K562 (cell line): ENCODE results near the gene SLC36A2. TPM values are rescaled to one million over a fixed set of nuclear protein-coding genes. Genes with fewer than 3 reads are reported as not detected.
A peak's percentile ranks its signal among the peaks of the same experiment; 100 is the strongest.

ENCODE experiments used
- ATAC-seq: fragments of 200-7000 bp; cut with Tn5 transposase; 3 replicates; pipeline ENCODE4 v1.9.1; 2020; ENCODE audit warnings: moderate library complexity
- BruUV-seq: library from RNA; stranded (reverse); fragments of 400-500 nt; replicated peaks from 2 replicates; lab custom pipeline; 2021; lab: Mats Ljungman, UMichigan
- CTCF ChIA-PET: fragments of 300-600 bp; formaldehyde crosslinking; extraction: SDS; loops from one replicate; lab custom pipeline; 2021; ENCODE audit warnings: low intra/inter-chr PET ratio; lab: Yijun Ruan, JAX
- POLR2A ChIA-PET: fragments of 300-600, 350-650 bp; sonication (Branson Sonifier 250); formaldehyde crosslinking; extraction: SDS; loops from one replicate; lab custom pipeline; 2021; ENCODE audit warnings: antibody characterized with exemption, inconsistent platforms; lab: Yijun Ruan, JAX
- DNase-seq, 4 experiments: peaks; one replicate each; pipeline versions ENCODE4 v3.0.0 to v3.0.0-alpha.2; 2011 to 2018; ENCODE audit warnings: low spot score in 3 of 4, mixed read lengths in 3 of 4; ENCODE audit errors: extremely low read depth in 1 of 4
- FAIRE-seq: peaks from 2 replicates; lab custom pipeline; 2011; peaks lifted over from hg19 to GRCh38; lab: Jason Lieb, UNC
- H2AFZ ChIP-seq: 2 replicates; pipeline ENCODE4 v1.6.0; 2011; ENCODE audit warnings: low read depth, low read length, control low read depth, inconsistent platforms
- H3K27ac ChIP-seq: fragments of 200-600 bp; 3 replicates; pipeline ENCODE4 v1.8.0; 2011; ENCODE audit warnings: low read depth, mild to moderate bottlenecking, control low read depth, inconsistent platforms, low read length, moderate library complexity, mixed read lengths; ENCODE audit errors: extremely low read depth
- H3K27me3 ChIP-seq, 2 experiments: fragments of 300-600 bp in 1 of 2; 2 replicates in 1 of 2; 3 replicates in 1 of 2; pipeline versions ENCODE4 v1.6.0 to v1.8.0; 2011; ENCODE audit warnings: inconsistent platforms in 2 of 2, low read length in 2 of 2, mild to moderate bottlenecking in 1 of 2, mixed read lengths in 1 of 2, moderate library complexity in 1 of 2; ENCODE audit not compliant: control insufficient read depth in 2 of 2, insufficient read depth in 2 of 2
- H3K36me3 ChIP-seq: fragments of 300-600 bp; 3 replicates; pipeline ENCODE4 v1.8.0; 2011; ENCODE audit warnings: mild to moderate bottlenecking, low read length, inconsistent platforms; ENCODE audit not compliant: control insufficient read depth, insufficient read depth
- H3K4me1 ChIP-seq, 2 experiments: fragments of 200-600 bp in 1 of 2; replicated peaks in 1 of 2; 2 replicates in 1 of 2; 3 replicates in 1 of 2; pipeline versions ENCODE4 v1.5.1 to v1.8.0; 2011; ENCODE audit warnings: inconsistent platforms in 2 of 2, low read length in 2 of 2, mild to moderate bottlenecking in 1 of 2, mixed read lengths in 1 of 2, moderate library complexity in 1 of 2; ENCODE audit not compliant: control insufficient read depth in 2 of 2, insufficient read depth in 2 of 2
- H3K4me2 ChIP-seq: 2 replicates; pipeline ENCODE4 v1.6.1; 2011; ENCODE audit warnings: low read length, control low read depth, inconsistent platforms, mixed read lengths; ENCODE audit not compliant: insufficient read depth
- H3K4me3 ChIP-seq: fragments of 200-600 bp; sonication (generic), shearing (Covaris generic); 2 replicates; pipeline ENCODE4 v1.5.1; 2016; ENCODE audit warnings: control low read depth, inconsistent platforms
- H3K79me2 ChIP-seq: fragments of 200-600 bp; 3 replicates; pipeline ENCODE4 v1.8.0; 2011; ENCODE audit warnings: low read length, inconsistent platforms; ENCODE audit not compliant: control insufficient read depth, insufficient read depth
- H3K9ac ChIP-seq, 2 experiments: 2 replicates each; pipeline versions ENCODE4 v1.6.0 to v1.6.1; 2011; ENCODE audit warnings: low read depth in 2 of 2, low read length in 2 of 2, control low read depth in 1 of 2, inconsistent platforms in 1 of 2, mild to moderate bottlenecking in 1 of 2, mixed read lengths in 1 of 2; ENCODE audit not compliant: insufficient read depth in 1 of 2
- H3K9me1 ChIP-seq: one replicate; pipeline ENCODE4 v1.6.0; 2011; ENCODE audit warnings: inconsistent platforms, mild to moderate bottlenecking, low read length, moderate library complexity; ENCODE audit not compliant: control insufficient read depth, insufficient read depth
- H3K9me3 ChIP-seq: replicated peaks from 2 replicates; pipeline ENCODE4 v1.5.1; 2011; ENCODE audit warnings: low read depth, low read length, inconsistent platforms; ENCODE audit not compliant: control insufficient read depth, insufficient read depth
- H4K20me1 ChIP-seq: replicated peaks from 2 replicates; pipeline ENCODE4 v1.6.1; 2011; ENCODE audit warnings: low read length, inconsistent platforms, mixed read lengths; ENCODE audit not compliant: control insufficient read depth, insufficient read depth
- ASH1L ChIP-seq: fragments of 450-650 bp; IDR thresholded peaks from 2 replicates; pipeline ENCODE4 v1.6.1; 2018; ENCODE audit warnings: borderline replicate concordance, mild to moderate bottlenecking, low read depth; ENCODE audit not compliant: partially characterized antibody
- BACH1 ChIP-seq: fragments of 200-800 bp; sonication (Bioruptor generic); IDR thresholded peaks from 2 replicates; pipeline ENCODE4 v1.6.1; 2016; ENCODE audit warnings: missing genetic modification characterization, missing compliant biosample characterization
- DIDO1 ChIP-seq: fragments of 450-650 bp; IDR thresholded peaks from 2 replicates; pipeline ENCODE4 v1.6.1; 2016; ENCODE audit warnings: low read depth, missing biosample characterization, missing genetic modification characterization
- RAD21 ChIP-seq, 2 experiments: fragments of 250-450 bp in 1 of 2; fragments of 450-650 bp in 1 of 2; sonication (Bioruptor Pico) in 1 of 2; formaldehyde crosslinking in 1 of 2; IDR thresholded peaks in 1 of 2; conservative IDR thresholded peaks in 1 of 2; 2 replicates each; pipeline versions ENCODE4 v1.4.0 to v1.8.0; 2020 to 2022; ENCODE audit warnings: mild to moderate bottlenecking in 2 of 2, moderate library complexity in 1 of 2
- RUNX1 ChIP-seq: sonication (generic); IDR thresholded peaks from 2 replicates; pipeline ENCODE4 v1.6.1; 2016; ENCODE audit warnings: antibody characterized with exemption, low read depth
- TEAD4 ChIP-seq, 2 experiments: sonication (generic) in 1 of 2; formaldehyde crosslinking in 1 of 2; IDR thresholded peaks; 2 replicates each; pipeline versions ENCODE4 v1.6.1 to v1.8.0; 2012 to 2022; ENCODE audit warnings: borderline replicate concordance in 1 of 2, inconsistent platforms in 1 of 2, low read length in 1 of 2, mild to moderate bottlenecking in 1 of 2, missing genetic modification reagents in 1 of 2
- ZBTB26 ChIP-seq: fragments of 450-650 bp; formaldehyde crosslinking; IDR thresholded peaks from 2 replicates; pipeline ENCODE4 v1.4.0; 2022; ENCODE audit warnings: missing genetic modification characterization
- ZNF639 ChIP-seq, 2 experiments: fragments of 200-800 bp in 1 of 2; sonication (Bioruptor generic) in 1 of 2; sonication (generic) in 1 of 2; formaldehyde crosslinking in 1 of 2; IDR thresholded peaks in 1 of 2; conservative IDR thresholded peaks in 1 of 2; 2 replicates each; pipeline versions ENCODE4 v1.5.0 to v1.6.1; 2016 to 2020; ENCODE audit warnings: missing compliant biosample characterization in 1 of 2, missing genetic modification characterization in 1 of 2, missing genetic modification reagents in 1 of 2
- WGBS: fragments of 100-300 bp; shearing (Covaris generic); methylation state at CpG from one replicate; pipeline ENCODE4 v1.1.6; 2016; ENCODE audit warnings: low coverage, mixed read lengths; ENCODE audit not compliant: insufficient coverage; ENCODE audit errors: missing lambda C conversion rate; 5-methylcytosine and 5-hydroxymethylcytosine counted together
- in situ Hi-C: fragments of 300-500 bp; cut with MboI; formaldehyde crosslinking; loops from 4 replicates; pipeline ENCODE4 v1.15.0; 2018; ENCODE audit warnings: inconsistent platforms, mixed read lengths
- intact Hi-C: fragments of 100-400 bp; cut with micrococcal nuclease; formaldehyde crosslinking; loops from 2 replicates; pipeline ENCODE4 v1.14.2; 2022
- polyA plus RNA-seq, 8 experiments: library from polyadenylated mRNA; depleted of rRNA in 4 of 8; stranded (reverse) in 5 of 8; unstranded in 3 of 8; fragments of >200 nt; fragmentation: Nextera tagmentation in 2 of 8; fragmentation: Illumina TruSeq in 1 of 8; extraction: Ambion mirVana in 2 of 8; extraction: Trizol in 1 of 8; gene quantifications; 2 replicates each; pipeline versions ENCODE4 v1.2.1 to v1.2.3, GENCODE V29; 2011 to 2014; ENCODE audit warnings: inconsistent platforms in 1 of 8, missing spikeins in 1 of 8
- total RNA-seq, 7 experiments: library from RNA; depleted of rRNA in 6 of 7; stranded (reverse); fragments of >200 nt in 6 of 7; fragmentation: Illumina TruSeq in 2 of 7; extraction: Trizol in 2 of 7; gene quantifications; 2 replicates each; pipeline versions ENCODE4 v1.2.1 to v1.2.3, GENCODE V29; 2011 to 2021; ENCODE audit warnings: low replicate concordance in 1 of 7
- TF ChIP-seq, protein P1 (sequence below): IDR thresholded peaks from 3 replicates; pipeline ENCODE4 v1.6.1; 2011; ENCODE audit warnings: borderline replicate concordance, mild to moderate bottlenecking, moderate library complexity; ENCODE audit not compliant: insufficient read length; ENCODE audit errors: extremely low read depth
- TF ChIP-seq, protein P2 (sequence below): fragments of 450-650 bp; IDR thresholded peaks from 2 replicates; pipeline ENCODE4 v1.6.1; 2017; ENCODE audit warnings: antibody characterized with exemption, mild to moderate bottlenecking

Gene SLC36A2
- total and polyA plus RNA-seq, 9 of the 15 experiments (the other 6 are each of a cell fraction or from before 2014, with no cell fraction given), result not detected

- no peak overlapping the region for H3K4me2 ChIP-seq
- 0% methylated on average over 2 of the region's 2 CpGs for WGBS
- CTCF ChIA-PET, result no interaction called here
- peak; percentile 77 for ATAC-seq
- no peak overlapping the region for H3K27ac ChIP-seq
- H3K9ac ChIP-seq, result no peak overlapping the region
- no peaks in the 10 kb centered on the region for H3K9me3 ChIP-seq
- DNase-seq, result peak in 2 of 4 experiments; percentile 16 to 19
- peak; percentile 35 for FAIRE-seq
- no peak overlapping the region for H2AFZ ChIP-seq
- intact Hi-C loops, result loop anchor here (5.0 kb wide), 1 partner anchor 234 kb away; no protein-coding TSS in a partner anchor
- no peak overlapping the region for H3K4me3 ChIP-seq
- no peaks in the 10 kb centered on the region for H4K20me1 ChIP-seq
- H3K79me2 ChIP-seq, result no peaks in the 10 kb centered on the region
- H3K4me1 ChIP-seq, result no peaks in the 10 kb centered on the region
- BruUV-seq, result no TSS peak
- POLR2A ChIA-PET, result interaction anchor here (0.6 kb wide), 1 partner anchor 231 kb away, joined by 3 read pairs; no protein-coding TSS in a partner anchor
- no peaks in the 10 kb centered on the region for H3K9me1 ChIP-seq
- H3K36me3 ChIP-seq, result no peaks in the 10 kb centered on the region
- peaks cover 0 to 10% of the 10 kb centered on the region in 2 experiments; a peak in 4 of 5 replicates for H3K27me3 ChIP-seq
- in situ Hi-C loops, result no loop called here
- no peak for TF ChIP-seq ZBTB26 (CRISPR knock-in tag)
- TF ChIP-seq, protein P1, sequence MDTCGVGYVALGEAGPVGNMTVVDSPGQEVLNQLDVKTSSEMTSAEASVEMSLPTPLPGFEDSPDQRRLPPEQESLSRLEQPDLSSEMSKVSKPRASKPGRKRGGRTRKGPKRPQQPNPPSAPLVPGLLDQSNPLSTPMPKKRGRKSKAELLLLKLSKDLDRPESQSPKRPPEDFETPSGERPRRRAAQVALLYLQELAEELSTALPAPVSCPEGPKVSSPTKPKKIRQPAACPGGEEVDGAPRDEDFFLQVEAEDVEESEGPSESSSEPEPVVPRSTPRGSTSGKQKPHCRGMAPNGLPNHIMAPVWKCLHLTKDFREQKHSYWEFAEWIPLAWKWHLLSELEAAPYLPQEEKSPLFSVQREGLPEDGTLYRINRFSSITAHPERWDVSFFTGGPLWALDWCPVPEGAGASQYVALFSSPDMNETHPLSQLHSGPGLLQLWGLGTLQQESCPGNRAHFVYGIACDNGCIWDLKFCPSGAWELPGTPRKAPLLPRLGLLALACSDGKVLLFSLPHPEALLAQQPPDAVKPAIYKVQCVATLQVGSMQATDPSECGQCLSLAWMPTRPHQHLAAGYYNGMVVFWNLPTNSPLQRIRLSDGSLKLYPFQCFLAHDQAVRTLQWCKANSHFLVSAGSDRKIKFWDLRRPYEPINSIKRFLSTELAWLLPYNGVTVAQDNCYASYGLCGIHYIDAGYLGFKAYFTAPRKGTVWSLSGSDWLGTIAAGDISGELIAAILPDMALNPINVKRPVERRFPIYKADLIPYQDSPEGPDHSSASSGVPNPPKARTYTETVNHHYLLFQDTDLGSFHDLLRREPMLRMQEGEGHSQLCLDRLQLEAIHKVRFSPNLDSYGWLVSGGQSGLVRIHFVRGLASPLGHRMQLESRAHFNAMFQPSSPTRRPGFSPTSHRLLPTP, result no peak
- TF ChIP-seq ASH1L, result no peak
- no peak for TF ChIP-seq TEAD4 (IDR thresholded peaks at IDR 0.05; ENCODE audit: low read length)
- no peak for TF ChIP-seq TEAD4 (CRISPR knock-in tag; IDR thresholded peaks at IDR 0.05; ENCODE audit: borderline replicate concordance)
- no peak for TF ChIP-seq DIDO1 (tag)
- no peak for TF ChIP-seq ZNF639 (CRISPR knock-in tag; conservative IDR thresholded peaks at IDR 0.05 in 1 of 2, IDR thresholded peaks at IDR 0.05 in 1 of 2)
- TF ChIP-seq RAD21 (CRISPR knock-in tag; conservative IDR thresholded peaks at IDR 0.05 in 1 of 2, IDR thresholded peaks at IDR 0.05 in 1 of 2), result peak in 1 of 2 experiments; percentile 28; a peak in 2 of 4 replicates
- no peak for TF ChIP-seq RUNX1
- TF ChIP-seq BACH1 (tag), result no peak
- TF ChIP-seq, protein P2, sequence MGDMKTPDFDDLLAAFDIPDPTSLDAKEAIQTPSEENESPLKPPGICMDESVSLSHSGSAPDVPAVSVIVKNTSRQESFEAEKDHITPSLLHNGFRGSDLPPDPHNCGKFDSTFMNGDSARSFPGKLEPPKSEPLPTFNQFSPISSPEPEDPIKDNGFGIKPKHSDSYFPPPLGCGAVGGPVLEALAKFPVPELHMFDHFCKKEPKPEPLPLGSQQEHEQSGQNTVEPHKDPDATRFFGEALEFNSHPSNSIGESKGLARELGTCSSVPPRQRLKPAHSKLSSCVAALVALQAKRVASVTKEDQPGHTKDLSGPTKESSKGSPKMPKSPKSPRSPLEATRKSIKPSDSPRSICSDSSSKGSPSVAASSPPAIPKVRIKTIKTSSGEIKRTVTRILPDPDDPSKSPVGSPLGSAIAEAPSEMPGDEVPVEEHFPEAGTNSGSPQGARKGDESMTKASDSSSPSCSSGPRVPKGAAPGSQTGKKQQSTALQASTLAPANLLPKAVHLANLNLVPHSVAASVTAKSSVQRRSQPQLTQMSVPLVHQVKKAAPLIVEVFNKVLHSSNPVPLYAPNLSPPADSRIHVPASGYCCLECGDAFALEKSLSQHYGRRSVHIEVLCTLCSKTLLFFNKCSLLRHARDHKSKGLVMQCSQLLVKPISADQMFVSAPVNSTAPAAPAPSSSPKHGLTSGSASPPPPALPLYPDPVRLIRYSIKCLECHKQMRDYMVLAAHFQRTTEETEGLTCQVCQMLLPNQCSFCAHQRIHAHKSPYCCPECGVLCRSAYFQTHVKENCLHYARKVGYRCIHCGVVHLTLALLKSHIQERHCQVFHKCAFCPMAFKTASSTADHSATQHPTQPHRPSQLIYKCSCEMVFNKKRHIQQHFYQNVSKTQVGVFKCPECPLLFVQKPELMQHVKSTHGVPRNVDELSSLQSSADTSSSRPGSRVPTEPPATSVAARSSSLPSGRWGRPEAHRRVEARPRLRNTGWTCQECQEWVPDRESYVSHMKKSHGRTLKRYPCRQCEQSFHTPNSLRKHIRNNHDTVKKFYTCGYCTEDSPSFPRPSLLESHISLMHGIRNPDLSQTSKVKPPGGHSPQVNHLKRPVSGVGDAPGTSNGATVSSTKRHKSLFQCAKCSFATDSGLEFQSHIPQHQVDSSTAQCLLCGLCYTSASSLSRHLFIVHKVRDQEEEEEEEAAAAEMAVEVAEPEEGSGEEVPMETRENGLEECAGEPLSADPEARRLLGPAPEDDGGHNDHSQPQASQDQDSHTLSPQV, result no peak
Measured at GRCh38 chr5:151288180-151288579, 59.2 kb downstream of the SLC36A2 start.
